Lung (tissue), 12 donors: Measurements from ENCODE around the gene DLG2. TPM values are rescaled to one million over a fixed set of nuclear protein-coding genes. Genes with fewer than 3 reads are reported as not detected.

Source experiments
- ATAC-seq: fragments of 200-7000 bp; cut with Tn5 transposase; one replicate; pipeline ENCODE4 v1.9.1; 2020; ENCODE audit warnings: moderate number of reproducible peaks; ENCODE audit not compliant: insufficient read depth, low FRiP score
- DNase-seq, 3 donors: peaks; one replicate each; pipeline ENCODE4 v3.0.0-alpha.2; 2013 to 2017
- H3K27ac ChIP-seq, 2 donors: one replicate each; pipeline ENCODE4 v1.5.1; 2013; ENCODE audit warnings: mild to moderate bottlenecking in 2 of 2, moderate library complexity in 2 of 2, control low read depth in 1 of 2, inconsistent platforms in 1 of 2, low read depth in 1 of 2, low read length in 1 of 2
- H3K27me3 ChIP-seq, 3 donors: one replicate each; pipeline ENCODE4 v1.5.1; 2013; ENCODE audit warnings: low read length in 2 of 3; ENCODE audit not compliant: control insufficient read depth in 3 of 3, insufficient read depth in 3 of 3
- H3K36me3 ChIP-seq, 4 donors: one replicate each; pipeline ENCODE4 v1.5.1; 2013; ENCODE audit warnings: low read length in 4 of 4, mild to moderate bottlenecking in 1 of 4, moderate library complexity in 1 of 4; ENCODE audit not compliant: control insufficient read depth in 4 of 4, insufficient read depth in 4 of 4
- H3K4me1 ChIP-seq, 5 donors: one replicate each; pipeline ENCODE4 v1.5.1; 2013; ENCODE audit warnings: low read length in 5 of 5, mild to moderate bottlenecking in 2 of 5, moderate library complexity in 1 of 5; ENCODE audit not compliant: control insufficient read depth in 5 of 5, insufficient read depth in 5 of 5
- H3K4me3 ChIP-seq: one replicate; pipeline ENCODE4 v1.5.1; 2013; ENCODE audit warnings: mild to moderate bottlenecking, control low read depth, moderate library complexity
- H3K9ac ChIP-seq, 2 donors: one replicate each; pipeline ENCODE4 v1.5.1; 2013; ENCODE audit warnings: low read length in 2 of 2, control low read depth in 1 of 2; ENCODE audit not compliant: insufficient read depth in 1 of 2
- H3K9me3 ChIP-seq, 4 donors: one replicate each; pipeline ENCODE4 v1.5.1; 2013; ENCODE audit warnings: low read length in 3 of 4, mild to moderate bottlenecking in 1 of 4, moderate library complexity in 1 of 4; ENCODE audit not compliant: control insufficient read depth in 4 of 4, insufficient read depth in 3 of 4
- CTCF ChIP-seq: IDR thresholded peaks from 2 replicates; pipeline ENCODE4 v1.5.1; 2012; ENCODE audit warnings: mild to moderate bottlenecking; ENCODE audit errors: control extremely low read depth, extremely low read depth
- WGBS, 2 donors: extraction: QIAGEN DNeasy Blood & Tissue Kit; methylation state at CpG; one replicate each; pipeline ENCODE4 v1.1.7; 2013; 5-methylcytosine and 5-hydroxymethylcytosine counted together
- polyA plus RNA-seq, 2 donors: library from polyadenylated mRNA; stranded (reverse); fragments of 200-250 nt; gene quantifications; one replicate each; pipeline ENCODE4 v1.2.1, GENCODE V29; 2013
- total RNA-seq, 2 donors: library from RNA; depleted of rRNA in 1 of 2; stranded (reverse); fragments of >200 nt in 1 of 2; gene quantifications; one replicate each; pipeline ENCODE4 v1.2.1, GENCODE V29; 2014 to 2021
- donor health status: control.
- donor health status: control.
- donor health status: Bipolar disorder and iron deficiency.
- donor health status: healthy.
- donor health status: DM: yes; HTN: yes; CAD: no.

DLG2 gene
- total and polyA plus RNA-seq, 4 donors = 0.32 to 24.1 (median 5.4) TPM

DNA sequence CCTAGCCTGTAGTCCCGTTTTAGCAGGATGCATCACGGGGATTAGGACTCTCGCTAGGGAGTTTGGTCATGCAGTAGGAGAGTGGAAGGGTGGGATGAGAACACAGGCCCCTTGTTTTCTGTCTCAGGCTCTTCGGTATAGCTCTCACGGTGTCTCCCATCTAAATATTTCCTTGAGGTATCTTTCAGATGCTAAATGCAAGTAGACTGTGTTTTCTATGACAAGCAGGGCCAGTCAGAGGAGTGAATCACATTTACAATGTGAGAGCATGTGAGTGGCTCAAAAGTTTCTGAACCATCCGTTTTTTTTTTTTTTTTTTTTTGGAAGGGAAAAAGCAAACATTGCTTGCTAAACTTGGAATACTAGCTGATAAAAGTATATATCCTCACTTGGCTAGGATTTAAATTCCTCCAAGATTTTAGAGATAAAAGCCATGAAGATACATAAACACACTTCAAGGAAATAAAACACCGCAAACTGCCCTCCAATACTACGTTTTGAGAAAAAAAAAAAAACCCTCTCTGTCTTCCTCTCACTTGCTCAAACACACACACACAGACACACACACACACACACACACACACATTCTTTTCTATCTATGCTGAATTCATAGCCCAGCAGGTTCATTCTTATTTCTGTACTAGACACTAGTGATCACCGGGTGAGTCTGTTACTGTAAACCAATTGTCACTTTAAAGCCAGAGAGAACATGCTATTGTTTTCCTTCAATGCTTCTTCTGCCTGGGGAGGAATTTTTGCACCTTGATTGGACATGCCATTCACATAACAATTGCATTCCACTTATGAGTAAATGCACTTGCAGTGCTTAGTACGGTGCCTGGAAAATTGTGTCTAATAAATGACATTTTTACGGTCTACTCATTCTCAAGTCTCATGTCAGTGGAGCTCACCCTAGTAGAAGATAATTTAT, 2116.3 kb downstream of the DLG2 start:
- no peak overlapping the region for H3K4me3 ChIP-seq
- ATAC-seq (no peak), DNase-seq (peak in 1 of 3 donors; percentile 27)
- peaks cover 0 to 3% (median 0%) of the 10 kb centered on the region in 4 donors for H3K9me3 ChIP-seq
- H3K27me3 ChIP-seq = no peaks in the 10 kb centered on the region
- H3K27ac ChIP-seq = no peak overlapping the region
- H3K4me1 ChIP-seq = peaks cover 0 to 11% (median 0%) of the 10 kb centered on the region in 5 donors
- H3K9ac ChIP-seq = peak overlapping the region in 1 of 2 donors; percentile 24
- no peak for TF ChIP-seq CTCF
- no peaks in the 10 kb centered on the region for H3K36me3 ChIP-seq
- WGBS, 2 donors = 52 to 78% methylated on average over 11 of the region's 11 CpGs

DNA sequence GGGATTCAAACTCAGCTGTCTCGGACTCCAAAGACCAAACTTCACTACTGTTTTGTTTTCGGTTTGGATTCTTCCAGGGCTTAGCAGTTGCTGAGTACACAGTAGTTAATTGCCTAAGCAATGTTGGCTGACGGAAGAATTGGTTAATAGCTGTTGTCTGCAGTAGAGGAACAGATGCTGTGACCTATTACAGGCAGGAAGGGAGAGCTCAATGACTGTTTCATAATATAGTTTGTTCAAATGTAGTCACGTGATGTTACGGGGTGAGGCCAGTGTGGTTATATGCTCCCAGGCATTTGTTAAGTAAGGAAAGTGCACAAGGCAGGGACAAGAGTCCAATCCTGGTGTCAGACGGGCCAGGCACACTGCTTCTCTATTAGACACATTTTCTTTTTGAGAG, 2118.3 kb downstream of the DLG2 start:
- WGBS, 2 donors = 61 to 64% methylated on average over 6 of the region's 6 CpGs
- Histone ChIP-seq H3K4me3 (no peak overlapping the region), H3K9ac (no peak overlapping the region), H3K36me3 (no peaks in the 10 kb centered on the region), H3K9me3 (peaks cover 0 to 3% (median 0%) of the 10 kb centered on the region in 4 donors), H3K27ac (no peak overlapping the region), H3K4me1 (peaks cover 0 to 11% (median 0%) of the 10 kb centered on the region in 5 donors), H3K27me3 (no peaks in the 10 kb centered on the region)
- peak in 2 of 3 donors; percentile 25 to 34 for DNase-seq
- no peak for TF ChIP-seq CTCF
- peak; percentile 72 for ATAC-seq

DNA sequence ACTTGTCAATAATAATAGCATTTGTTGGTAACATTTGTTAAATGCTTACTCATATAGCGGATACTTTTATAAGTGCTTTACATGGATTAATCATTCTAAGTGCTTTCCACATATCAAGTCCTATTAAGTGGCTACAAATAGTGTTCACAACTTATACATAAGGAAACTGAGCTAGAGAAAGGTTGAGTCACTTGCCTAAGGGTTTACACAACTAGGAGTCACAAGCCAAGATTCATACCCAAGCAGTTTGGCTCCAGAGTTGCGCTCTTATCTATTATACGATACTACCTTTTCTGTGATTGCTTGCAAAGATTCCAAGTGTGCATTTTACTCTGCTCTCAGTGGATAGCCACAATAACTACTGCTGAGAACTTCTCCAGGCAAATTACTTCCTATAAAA, 2125.1 kb downstream of the DLG2 start:
- Histone ChIP-seq H3K27ac (no peak overlapping the region), H3K36me3 (no peaks in the 10 kb centered on the region), H3K27me3 (no peaks in the 10 kb centered on the region), H3K9ac (no peak overlapping the region), H3K4me1 (no peaks in the 10 kb centered on the region), H3K4me3 (no peak overlapping the region), H3K9me3 (no peaks in the 10 kb centered on the region)
- no peak for DNase-seq
- 78 to 89% methylated on average over 3 of the region's 3 CpGs for WGBS, 2 donors
- no peak for TF ChIP-seq CTCF
- ATAC-seq = peak; percentile 34
